Body of pancreas (tissue), 4 donors: ENCODE results near the gene COL26A1. TPM values are rescaled to one million over a fixed set of nuclear protein-coding genes. Genes with fewer than 3 reads are reported as not detected.
"Not testable (repeated sequence)": the region's sequence is repeated elsewhere in the genome, so short reads cannot be mapped to it uniquely, and the experiment has no call there.

Experiments
- ATAC-seq: fragments of 150-250 bp; one replicate; pipeline ENCODE4 v1.9.1; 2016
- DNase-seq, 4 donors: peaks; one replicate each; pipeline ENCODE4 v3.0.0-alpha.2; 2019
- H3K27ac ChIP-seq, 4 donors: fragments of 200-600 bp; sonication (generic); 1 replicate in 3 of 4; 2 replicates in 1 of 4; pipeline versions ENCODE4 v1.5.1 to v1.6.1; 2016 to 2019; ENCODE audit warnings: mild to moderate bottlenecking in 1 of 4, mixed read lengths in 1 of 4, moderate library complexity in 1 of 4
- H3K27me3 ChIP-seq, 2 donors: fragments of 200-600 bp; sonication (generic); one replicate each; pipeline ENCODE4 v1.6.0; 2016; ENCODE audit warnings: mild to moderate bottlenecking in 1 of 2
- H3K36me3 ChIP-seq, 2 donors: fragments of 200-600 bp; sonication (generic); replicated peaks in 1 of 2; 2 replicates each; pipeline ENCODE4 v1.5.1; 2016; ENCODE audit warnings: low read depth in 2 of 2; ENCODE audit not compliant: insufficient read depth in 1 of 2
- H3K4me1 ChIP-seq: fragments of 200-600 bp; sonication (generic); one replicate; pipeline ENCODE4 v1.6.0; 2016
- H3K4me3 ChIP-seq, 2 donors: fragments of 200-600 bp; sonication (generic); 1 replicate in 1 of 2; 2 replicates in 1 of 2; pipeline ENCODE4 v1.5.1; 2016 to 2019
- H3K9me3 ChIP-seq, 3 donors: fragments of 200-600 bp; sonication (generic); 1 replicate in 2 of 3; 2 replicates in 1 of 3; pipeline ENCODE4 v1.5.1; 2016
- CTCF ChIP-seq, 7 experiments: fragments of 450-650 bp in 4 of 7; fragments of 200-600 bp in 3 of 7; sonication (generic) in 3 of 7; IDR thresholded peaks; one replicate each; pipeline ENCODE4 v1.5.1; 2016 to 2019; ENCODE audit warnings: antibody characterized with exemption in 7 of 7
- POLR2A ChIP-seq, 3 donors: fragments of 450-650 bp; IDR thresholded peaks; one replicate each; pipeline ENCODE4 v1.6.1; 2016; ENCODE audit warnings: antibody characterized with exemption in 3 of 3, mild to moderate bottlenecking in 2 of 3
- WGBS, 2 donors: methylation state at CpG; one replicate each; pipeline ENCODE4 v1.1.5; 2017; 5-methylcytosine and 5-hydroxymethylcytosine counted together
- intact Hi-C: fragments of 100-400 bp; cut with DNase I; formaldehyde crosslinking; loops from one replicate; pipeline ENCODE4 v1.15.1; 2023
- total RNA-seq, 2 donors: library from RNA; depleted of rRNA; stranded (reverse); fragments of >200 nt; gene quantifications; one replicate each; pipeline ENCODE4 v1.1.0, GENCODE V29; 2016

COL26A1 gene
- total RNA-seq, 2 donors from 2014 or later = 0.78 to 2.0 TPM

GRCh38 chr7:101494602-101495329, 132.1 kb downstream of the COL26A1 start:
- no peak for DNase-seq

DNA sequence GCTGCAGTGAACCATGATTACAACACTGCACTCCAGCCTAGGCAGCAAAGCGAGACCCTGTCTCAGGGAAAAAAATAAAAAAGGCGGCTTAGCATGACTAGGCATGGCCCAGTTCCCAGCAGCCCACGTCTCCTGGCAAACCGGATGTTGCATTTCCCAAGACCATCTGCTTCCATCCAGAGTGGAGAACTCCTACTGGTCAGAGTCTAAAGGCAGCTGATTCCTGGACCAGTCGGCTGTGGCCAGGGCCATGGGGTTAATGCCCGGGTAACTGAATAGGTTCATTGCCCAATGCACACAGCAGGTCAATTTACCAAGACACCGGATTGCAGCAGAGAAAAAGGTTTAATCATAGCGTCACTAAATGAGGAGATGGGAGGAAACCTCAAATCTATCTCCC, 133.3 kb downstream of the COL26A1 start:
- TF ChIP-seq POLR2A (IDR thresholded peaks at IDR 0.05) = no peak
- TF ChIP-seq CTCF (IDR thresholded peaks at IDR 0.05) = no peak
- intact Hi-C loops = no loop called here
- WGBS, 2 donors = 80 to 82% methylated on average over 8 of the region's 8 CpGs
- H3K4me1 ChIP-seq = no peaks in the 10 kb centered on the region
- H3K4me3 ChIP-seq = no peak overlapping the region
- no peak overlapping the region for H3K27ac ChIP-seq
- H3K36me3 ChIP-seq = no peaks in the 10 kb centered on the region
- ATAC-seq = no peak
- DNase-seq = no peak
- H3K9me3 ChIP-seq = no peaks in the 10 kb centered on the region
- no peaks in the 10 kb centered on the region for H3K27me3 ChIP-seq

More at GRCh38 chr7:101494602-101495329, 132.1 kb downstream of the COL26A1 start:
- Histone ChIP-seq H3K27me3 (no peaks in the 10 kb centered on the region), H3K36me3 (no peaks in the 10 kb centered on the region), H3K9me3 (no peaks in the 10 kb centered on the region), H3K4me3 (no peak overlapping the region), H3K27ac (no peak overlapping the region), H3K4me1 (no peaks in the 10 kb centered on the region)
- intact Hi-C loops = no loop called here
- WGBS, 2 donors = 61 to 85% methylated on average over 6 to 15 of the region's 15 CpGs
- ATAC-seq = no peak
- TF ChIP-seq CTCF (IDR thresholded peaks at IDR 0.05) (no peak), POLR2A (IDR thresholded peaks at IDR 0.05) (no peak)

GRCh38 chr7:101501351-101501750, 138.7 kb downstream of the COL26A1 start:
- Histone ChIP-seq H3K4me3 (no peak overlapping the region), H3K27me3 (no peaks in the 10 kb centered on the region), H3K4me1 (no peaks in the 10 kb centered on the region), H3K9me3 (no peaks in the 10 kb centered on the region), H3K27ac (no peak overlapping the region), H3K36me3 (no peaks in the 10 kb centered on the region)
- intact Hi-C loops = no loop called here
- ATAC-seq (no peak), DNase-seq (no peak)
- 95 to 100% methylated on average over 2 of the region's 2 CpGs for WGBS, 2 donors
- TF ChIP-seq POLR2A (IDR thresholded peaks at IDR 0.05) (no peak), CTCF (IDR thresholded peaks at IDR 0.05) (no peak)

GRCh38 chr7:101502466-101503098, 139.9 kb downstream of the COL26A1 start:
- Histone ChIP-seq H3K36me3 (no peaks in the 10 kb centered on the region), H3K4me3 (no peak overlapping the region), H3K27ac (no peak overlapping the region), H3K4me1 (no peaks in the 10 kb centered on the region), H3K9me3 (no peaks in the 10 kb centered on the region), H3K27me3 (no peaks in the 10 kb centered on the region)
- intact Hi-C loops = no loop called here
- WGBS, 2 donors = 85% methylated on average over 4 to 6 of the region's 9 CpGs
- TF ChIP-seq CTCF (IDR thresholded peaks at IDR 0.05) (no peak), POLR2A (IDR thresholded peaks at IDR 0.05) (no peak)
- ATAC-seq (no peak), DNase-seq (no peak)

- DNase-seq, H3K4me1 ChIP-seq, H3K27ac ChIP-seq, H3K36me3 ChIP-seq, H3K27me3 ChIP-seq, H3K9me3 ChIP-seq, ATAC-seq, H3K4me3 ChIP-seq, intact Hi-C loops: not testable (repeated sequence)
- 81 to 83% methylated on average over 5 to 7 of the region's 7 CpGs for WGBS, 2 donors
Measured at GRCh38 chr7:101505510-101505909, 142.8 kb downstream of the COL26A1 start.
